Ishikawa (cell line): Measurements from ENCODE around the gene GTPBP1.

ENCODE experiments used
- CEBPB ChIP-seq: IDR thresholded peaks from 2 replicates; pipeline ENCODE4 v1.6.1; 2012
- CREB1 ChIP-seq: IDR thresholded peaks from 2 replicates; pipeline ENCODE4 v1.6.1; 2012; ENCODE audit warnings: low read depth
- EGR1 ChIP-seq: IDR thresholded peaks from 2 replicates; pipeline ENCODE4 v1.6.1; 2012
- EP300 ChIP-seq: IDR thresholded peaks from 2 replicates; pipeline ENCODE4 v1.6.1; 2012; ENCODE audit warnings: borderline replicate concordance
- FOXM1 ChIP-seq: IDR thresholded peaks from 2 replicates; pipeline ENCODE4 v1.6.1; 2012; ENCODE audit warnings: low read depth, borderline replicate concordance
- MAX ChIP-seq: IDR thresholded peaks from 2 replicates; pipeline ENCODE4 v1.6.1; 2012
- NFIC ChIP-seq: IDR thresholded peaks from 2 replicates; pipeline ENCODE4 v1.6.1; 2012
- RAD21 ChIP-seq: IDR thresholded peaks from 2 replicates; pipeline ENCODE4 v1.6.1; 2012; ENCODE audit warnings: low read depth
- REST ChIP-seq: IDR thresholded peaks from 2 replicates; pipeline ENCODE4 v1.6.1; 2012; ENCODE audit warnings: low read depth, mild to moderate bottlenecking
- TAF1 ChIP-seq: IDR thresholded peaks from 2 replicates; pipeline ENCODE4 v1.6.1; 2012; ENCODE audit warnings: low read depth, mild to moderate bottlenecking
- TCF12 ChIP-seq: IDR thresholded peaks from 2 replicates; pipeline ENCODE4 v1.6.1; 2012; ENCODE audit warnings: low read depth
- TEAD4 ChIP-seq: IDR thresholded peaks from 2 replicates; pipeline ENCODE4 v1.6.1; 2012
- USF1 ChIP-seq: IDR thresholded peaks from 2 replicates; pipeline ENCODE4 v1.6.1; 2012
- YY1 ChIP-seq: IDR thresholded peaks from 2 replicates; pipeline ENCODE4 v1.6.1; 2012; ENCODE audit warnings: low read depth

- TF ChIP-seq YY1 (no peak), FOXM1 (no peak), TCF12 (peak; percentile 64; the same call in 1 of the 2 replicates), RAD21 (peak; percentile 6; the same call in 1 of the 2 replicates), USF1 (no peak), CEBPB (no peak), TAF1 (no peak), CREB1 (peak; percentile 18; the same call in 1 of the 2 replicates), EGR1 (no peak), MAX (peak; percentile 49; the same call in 1 of the 2 replicates), REST (no peak), EP300 (no peak), TEAD4 (no peak), NFIC (peak; percentile 36; the same call in 1 of the 2 replicates)
These were observed 49.6 kb downstream of the GTPBP1 start for GRCh38 chr22:38755155-38755910.
